AG08396 (cell line): ENCODE results near the gene LAMA5.

Source experiments
- DNase-seq: peaks from one replicate; pipeline ENCODE4 v3.0.0; 2012; ENCODE audit warnings: low spot score, mixed read lengths

Gene LAMA5

GRCh38 chr20:62330576-62331317 is 36.4 kb downstream of the LAMA5 start:
- no peak for DNase-seq

DNA sequence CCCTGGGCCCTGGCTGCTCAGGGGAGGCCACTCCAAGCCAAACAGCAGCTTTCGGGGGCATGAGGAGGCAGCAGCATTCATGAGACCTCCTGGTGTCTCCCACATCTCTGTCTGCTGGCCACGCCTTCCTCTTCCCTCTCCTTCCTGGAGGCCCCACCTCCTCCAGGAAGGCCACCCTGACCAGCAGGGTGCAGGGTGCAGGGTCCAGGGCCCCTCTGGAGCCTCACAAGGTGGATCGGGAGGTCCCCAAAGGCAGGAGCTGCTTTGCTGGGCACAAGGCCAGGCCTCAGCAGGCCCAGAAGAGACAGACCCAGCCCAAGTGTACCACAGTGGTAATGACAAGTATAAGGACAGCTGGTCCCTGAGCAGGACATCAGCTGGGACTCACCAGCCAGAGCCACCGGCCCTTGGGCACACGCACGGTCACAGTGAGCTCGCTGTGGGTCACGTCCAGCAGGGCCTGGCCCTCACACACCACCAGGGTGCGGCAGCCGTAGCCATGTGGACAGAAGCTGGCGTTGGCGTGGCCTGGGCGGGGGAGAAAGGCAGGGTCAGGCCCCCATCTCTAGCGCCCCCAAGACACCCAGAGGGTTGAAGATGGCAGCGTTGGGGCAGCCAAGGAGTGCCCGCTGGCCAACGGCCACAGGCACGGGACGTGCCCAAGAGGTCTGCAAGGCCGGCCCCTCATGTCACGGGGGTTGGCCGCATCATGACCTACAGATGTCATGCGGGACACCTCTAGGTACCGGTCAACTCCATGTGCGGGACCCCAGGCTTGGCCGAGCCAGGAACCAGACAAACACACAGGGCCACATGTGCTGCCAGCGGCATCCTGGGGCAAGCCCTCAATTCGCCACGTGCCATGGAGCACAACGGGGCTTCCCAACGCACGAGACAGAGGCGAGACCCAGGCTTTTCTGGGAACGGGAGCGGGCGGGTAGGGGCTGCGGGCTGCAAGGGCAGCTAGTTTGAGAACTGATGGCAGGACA is 37.4 kb downstream of the LAMA5 start:
- no peak for DNase-seq

GRCh38 chr20:62328684-62329388 is 38.3 kb downstream of the LAMA5 start:
- no peak for DNase-seq

DNA sequence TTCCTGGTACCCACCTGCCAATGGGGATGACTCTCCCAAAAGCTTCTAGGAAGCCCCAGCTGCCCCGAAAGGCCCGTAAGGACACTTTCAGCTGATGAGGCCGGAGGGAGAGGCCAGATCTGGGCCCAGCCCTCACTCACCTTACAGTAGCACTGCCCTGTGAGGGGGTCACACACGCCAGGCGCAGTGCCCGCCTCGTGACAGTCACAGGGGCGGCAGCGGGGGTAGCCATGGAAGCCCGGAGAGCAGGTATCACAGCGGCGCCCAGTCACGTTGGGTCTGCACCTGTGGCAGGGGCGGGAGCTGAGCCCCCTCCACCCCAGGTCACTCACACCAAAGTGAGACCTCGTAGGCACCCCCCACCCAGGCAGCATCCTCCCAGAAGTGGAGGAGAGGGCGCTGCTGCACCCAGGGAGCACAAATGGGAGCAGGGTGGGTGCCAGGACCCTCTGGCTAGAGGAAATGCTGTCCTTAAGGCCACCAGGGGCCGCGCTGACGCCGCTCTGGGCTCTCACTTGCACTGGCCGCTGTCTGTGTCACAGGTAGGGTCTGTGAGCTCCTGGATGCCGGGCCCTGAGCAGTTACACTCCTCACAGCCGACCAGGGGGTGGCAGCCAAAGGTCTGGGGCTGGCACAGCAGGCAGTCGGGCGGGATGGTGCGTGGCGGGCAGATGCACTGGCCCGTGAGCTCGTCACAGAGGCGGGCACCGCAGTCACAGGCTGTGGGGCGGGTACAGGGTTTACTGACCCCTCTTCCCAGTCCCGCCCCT is 39.2 kb downstream of the LAMA5 start:
- DNase-seq, result no peak

- DNase-seq, result no peak
Observed at GRCh38 chr20:62326959-62327725, 40.0 kb downstream of the LAMA5 start.

- no peak for DNase-seq
Observed at GRCh38 chr20:62326559-62326958, 40.6 kb downstream of the LAMA5 start.

DNA sequence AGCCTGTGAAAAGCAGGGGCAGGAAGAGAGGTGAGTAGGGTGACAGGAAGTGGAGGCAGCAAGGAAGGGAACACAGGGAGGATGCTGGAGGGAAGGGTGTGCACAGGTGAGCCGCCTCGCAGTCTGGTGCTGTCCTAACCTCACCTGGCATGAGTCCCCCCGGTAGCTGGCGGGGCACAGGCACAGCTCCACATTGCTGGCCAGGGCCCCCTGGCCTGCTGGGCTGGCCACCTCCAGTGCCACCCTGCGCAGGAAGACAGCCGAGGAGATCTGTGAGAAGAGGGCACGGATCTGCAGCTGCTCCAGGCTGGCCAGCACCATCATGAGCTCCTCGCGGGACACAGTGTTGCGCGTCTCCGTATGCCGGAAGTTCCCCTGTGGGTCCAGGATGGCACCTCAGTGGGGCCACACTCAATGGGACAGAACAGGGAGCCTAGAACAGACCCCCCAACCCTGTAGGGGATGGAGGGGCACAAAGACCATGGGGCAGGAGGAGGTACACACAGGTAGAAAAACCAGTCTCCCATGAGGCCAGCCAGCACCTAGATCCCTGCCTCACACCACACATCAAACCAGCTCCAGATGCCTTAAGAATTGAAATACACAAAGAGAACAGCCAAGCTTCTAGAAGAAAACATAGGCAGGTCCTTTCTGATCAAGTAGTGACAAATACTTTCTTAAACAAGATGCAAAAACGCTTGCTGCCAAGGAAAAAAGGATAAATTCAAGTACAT is 41.8 kb downstream of the LAMA5 start:
- DNase-seq, result no peak

DNA sequence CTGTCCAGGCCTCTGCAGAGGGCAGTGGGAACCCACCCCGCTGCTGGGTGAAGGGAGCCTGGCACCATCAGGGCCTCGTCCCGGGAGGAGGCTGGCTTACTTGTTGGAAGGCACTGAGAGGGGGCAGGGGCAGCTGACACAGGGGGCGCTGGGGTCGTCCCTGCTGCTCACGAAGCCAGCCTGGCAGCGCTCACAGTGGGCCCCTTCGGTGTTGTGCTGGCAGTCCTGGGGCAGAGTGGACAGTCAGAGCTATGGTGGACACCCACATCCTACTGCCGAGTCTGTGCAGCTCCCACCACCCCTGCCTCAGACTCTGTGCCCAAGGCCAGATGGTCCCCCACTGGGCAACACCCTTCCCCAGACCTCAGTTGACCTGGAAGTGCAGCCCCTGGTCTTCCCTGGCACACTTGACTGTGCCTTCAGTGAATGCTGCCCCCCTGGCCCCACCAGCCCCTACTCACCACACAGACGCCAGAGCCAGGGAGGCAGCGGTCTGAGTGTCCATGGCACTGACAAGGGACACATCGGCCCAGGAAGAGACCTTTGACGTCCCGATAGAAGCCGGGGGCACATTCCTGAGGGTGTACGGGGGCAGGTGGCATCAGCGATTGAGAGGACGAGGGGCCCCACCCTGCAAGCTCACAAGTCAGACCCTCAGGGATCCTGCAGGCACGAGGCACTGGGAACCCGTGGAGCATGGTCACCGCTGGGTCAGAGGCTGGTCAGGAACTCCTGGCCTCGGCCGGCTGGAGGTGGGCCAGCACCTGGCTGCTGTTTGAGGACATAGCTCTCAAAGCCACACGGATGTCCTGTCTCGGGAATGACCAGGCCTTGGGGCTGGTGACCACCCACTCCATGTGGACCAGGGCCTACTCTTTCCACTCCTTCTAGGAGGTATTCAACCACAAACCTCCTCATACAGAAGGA is 42.9 kb downstream of the LAMA5 start:
- no peak for DNase-seq

DNA sequence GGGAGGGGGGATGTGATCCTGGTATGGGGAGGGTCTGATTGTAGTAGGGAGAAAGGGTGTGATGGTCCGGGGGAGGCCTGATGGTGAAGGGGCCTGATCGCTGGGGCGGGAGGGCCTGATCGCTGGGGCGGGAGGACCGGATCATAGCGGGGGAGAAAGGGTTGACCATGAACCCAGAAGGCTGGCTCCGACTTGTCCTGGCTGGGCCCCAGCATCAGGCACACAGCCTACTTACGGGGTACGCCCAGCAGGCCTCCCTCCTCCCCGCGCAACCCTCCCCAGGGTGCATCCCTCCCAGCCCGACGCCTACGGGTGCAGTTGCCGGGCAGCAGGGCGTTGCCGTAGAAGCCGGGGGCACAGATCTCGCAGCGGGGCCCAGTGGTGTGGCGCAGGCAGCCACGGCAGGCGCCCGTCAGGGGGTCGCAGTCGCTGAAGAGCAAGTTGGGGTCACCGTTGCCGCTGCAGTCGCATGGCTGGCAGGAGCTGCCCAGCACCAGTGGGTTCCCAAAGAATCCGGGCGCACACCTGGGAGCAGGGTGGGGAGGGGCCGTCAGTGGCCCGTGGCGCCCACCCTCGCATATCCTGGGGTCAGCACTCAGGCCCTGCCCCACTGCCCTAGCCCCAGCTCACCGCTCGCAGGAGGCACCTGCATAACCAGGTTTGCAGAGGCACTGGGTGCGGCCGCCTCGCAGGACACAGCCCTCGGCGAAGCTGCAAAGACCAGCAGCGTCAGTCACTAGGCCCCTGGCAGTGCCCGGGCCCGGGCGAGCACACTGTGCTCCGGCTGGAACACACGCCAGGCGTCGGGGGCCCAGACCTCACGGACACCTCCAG is 43.7 kb downstream of the LAMA5 start:
- DNase-seq, result no peak

- DNase-seq, result no peak
Observed at GRCh38 chr20:62322492-62323041, 44.5 kb downstream of the LAMA5 start.

DNA sequence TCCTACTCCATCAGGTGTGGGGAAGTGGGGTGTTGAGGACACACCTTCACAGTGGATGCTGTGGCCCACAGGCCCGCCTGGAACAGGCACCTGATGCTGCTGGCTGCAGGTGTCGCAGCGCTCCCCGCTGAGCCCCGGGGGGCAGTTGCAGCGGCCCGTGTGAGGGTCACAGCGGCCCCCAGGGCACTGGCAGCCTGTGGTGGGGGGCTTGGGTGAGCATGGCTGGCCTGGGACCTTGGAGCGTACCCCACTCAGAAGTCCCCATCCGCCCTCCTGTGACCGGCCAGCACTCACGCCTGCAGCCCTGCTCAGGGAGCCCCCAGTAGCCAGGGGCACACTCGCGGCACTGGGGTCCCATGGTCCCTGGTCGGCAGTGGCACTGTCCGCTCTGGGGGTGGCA is 45.1 kb downstream of the LAMA5 start:
- no peak for DNase-seq

GRCh38 chr20:62321521-62321948 is 45.6 kb downstream of the LAMA5 start:
- peak; percentile 69 for DNase-seq

DNA sequence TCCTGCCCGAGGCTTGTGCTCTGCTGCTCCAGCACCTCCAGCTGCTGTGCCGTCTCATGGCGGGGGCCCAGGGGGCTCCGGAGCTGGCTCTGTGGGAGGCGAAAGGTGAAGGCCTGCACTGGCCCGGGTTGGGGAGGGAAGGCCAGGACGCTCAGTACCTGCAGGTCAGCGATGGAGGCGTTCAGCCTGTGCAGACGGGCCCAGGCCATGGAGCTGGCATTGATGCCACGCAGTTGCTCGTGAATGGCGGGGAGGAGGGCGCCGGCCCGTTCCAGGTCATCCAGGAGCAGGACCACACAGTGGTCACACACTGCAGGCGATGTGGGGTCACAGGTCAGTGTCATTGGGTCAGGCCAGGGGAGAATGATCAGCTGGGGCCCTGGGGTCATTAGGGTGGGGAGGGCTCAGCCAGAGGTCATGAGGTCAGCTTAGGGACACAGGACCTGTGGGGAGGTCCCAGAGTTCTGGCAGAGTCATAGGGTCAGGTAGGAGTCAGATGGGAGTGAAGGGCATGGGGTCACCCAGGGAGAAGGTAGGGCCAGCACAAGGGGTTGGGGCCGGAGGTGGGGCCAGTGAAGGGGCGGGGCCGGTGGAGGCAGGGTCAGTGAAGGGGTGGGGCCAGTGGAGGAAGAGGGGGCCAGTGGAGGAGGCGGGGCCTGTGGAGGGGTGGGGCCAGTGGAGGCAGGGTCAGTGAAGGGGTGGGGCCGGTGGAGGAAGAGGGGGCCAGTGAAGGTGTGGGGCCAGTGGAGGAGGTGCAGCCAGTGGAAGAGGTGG is 46.3 kb downstream of the LAMA5 start:
- DNase-seq, result no peak

- DNase-seq, result no peak
Observed at GRCh38 chr20:62319346-62319909, 47.7 kb downstream of the LAMA5 start.

- no peak for DNase-seq
Observed at GRCh38 chr20:62318400-62319345, 48.4 kb downstream of the LAMA5 start.
